ENCODE measurements around the gene NSMCE1. TPM values are rescaled to one million over a fixed set of nuclear protein-coding genes. Genes with fewer than 3 reads are reported as not detected.

Gene NSMCE1
- total and polyA plus RNA-seq, 2 of the 8 experiments (the other 6 are each of a cell fraction or from before 2014, with no cell fraction given), result 8.1 to 16.6 TPM

DNA sequence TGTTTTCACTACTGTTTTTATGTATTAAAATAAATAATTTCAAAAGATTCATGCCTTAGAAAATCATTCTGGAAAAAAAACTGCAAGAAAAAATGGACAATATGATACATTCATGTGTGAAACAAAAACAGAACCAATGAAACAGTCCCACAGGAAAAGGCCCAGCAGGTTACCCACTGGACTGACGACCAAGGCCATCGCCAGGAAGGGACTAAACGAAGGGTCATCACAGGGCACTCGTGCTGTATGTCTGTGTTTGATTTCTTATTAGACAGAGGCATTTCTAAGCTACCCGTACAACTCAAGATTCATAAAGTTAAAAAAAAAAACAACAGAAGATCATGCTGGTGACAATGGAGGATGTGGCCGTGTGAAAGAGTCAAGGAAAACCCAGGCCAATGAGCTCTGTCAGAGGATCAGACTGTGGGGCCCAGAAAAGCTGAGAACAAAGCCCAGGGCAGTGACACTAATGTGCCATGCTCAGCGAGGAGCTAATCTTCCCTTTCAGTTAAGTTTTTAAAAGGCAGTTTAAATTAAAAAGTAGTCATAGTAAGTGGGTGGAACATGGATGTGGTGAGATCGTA lies 31.8 kb downstream of the NSMCE1 start (continued):
- no peak for TF ChIP-seq YY1 (IDR thresholded peaks at IDR 0.05; ENCODE audit: low read depth, low read length)
- TF ChIP-seq GABPA (IDR thresholded peaks at IDR 0.05; ENCODE audit: borderline replicate concordance, insufficient read depth, low read length), result no peak

All from H1 (cell line).